Activated CD4-positive, CD25-positive, alpha-beta regulatory T cell treated with anti-CD3 and anti-CD28 coated beads, Interleukin-2, amount 50 U/mL, for 24 hours (primary cell): ENCODE measurements around the gene SLC25A26.
"Not testable (repeated sequence)": the region's sequence is repeated elsewhere in the genome, so short reads cannot be mapped to it uniquely, and the experiment has no call there.

Source experiments
- ATAC-seq, 2 donors: fragments of 150-1000 bp; cut with Tn5 transposase; one replicate each; pipeline ENCODE4 v1.10.0; 2021; ENCODE audit warnings: mild to moderate bottlenecking in 1 of 2, moderate library complexity in 1 of 2

Gene SLC25A26, protein sequence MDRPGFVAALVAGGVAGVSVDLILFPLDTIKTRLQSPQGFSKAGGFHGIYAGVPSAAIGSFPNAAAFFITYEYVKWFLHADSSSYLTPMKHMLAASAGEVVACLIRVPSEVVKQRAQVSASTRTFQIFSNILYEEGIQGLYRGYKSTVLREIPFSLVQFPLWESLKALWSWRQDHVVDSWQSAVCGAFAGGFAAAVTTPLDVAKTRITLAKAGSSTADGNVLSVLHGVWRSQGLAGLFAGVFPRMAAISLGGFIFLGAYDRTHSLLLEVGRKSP

DNA sequence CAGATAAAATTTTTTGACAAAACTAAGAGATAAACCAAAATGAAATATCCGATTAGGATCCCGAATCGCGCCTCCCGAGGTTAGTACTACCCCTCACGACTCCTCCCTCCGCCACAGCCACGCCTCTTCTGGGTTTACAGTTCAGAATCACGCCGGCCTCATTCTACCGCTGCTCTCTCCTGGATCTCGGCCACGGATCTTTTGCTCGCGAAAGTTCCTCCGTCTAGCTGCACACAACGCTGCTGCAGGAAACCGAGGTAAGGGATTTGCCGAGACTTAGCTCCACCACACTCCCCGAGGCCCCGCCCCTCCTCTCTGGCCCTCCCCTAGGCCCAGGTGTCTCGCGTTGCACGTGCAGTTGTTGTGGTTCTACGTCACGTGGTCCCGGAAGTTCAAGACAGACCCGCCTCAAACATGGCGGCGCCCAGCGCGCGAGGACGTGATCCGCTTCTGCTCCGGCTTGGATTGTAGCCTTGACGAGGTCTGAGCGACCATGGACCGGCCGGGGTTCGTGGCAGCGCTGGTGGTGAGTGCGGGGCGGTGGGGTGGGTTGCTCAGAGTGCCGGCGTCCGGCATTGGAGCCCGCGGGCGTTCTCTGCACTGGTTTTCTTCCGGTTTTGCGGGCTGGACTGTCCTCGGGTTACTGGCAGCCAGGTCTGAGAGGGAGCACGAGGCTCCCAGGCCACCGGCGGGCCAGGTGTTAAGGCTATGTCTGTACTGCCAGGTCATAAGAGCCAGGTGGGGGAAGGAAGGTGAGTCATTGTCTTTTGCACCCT is at the start of gene SLC25A26:
Gene SLC25A26 (plus strand): TSS at position 400 of the 776 bp plus-strand sequence. CDS start 94 bp downstream, at position 494.
- ATAC-seq = peak; percentile 92 to 93

DNA sequence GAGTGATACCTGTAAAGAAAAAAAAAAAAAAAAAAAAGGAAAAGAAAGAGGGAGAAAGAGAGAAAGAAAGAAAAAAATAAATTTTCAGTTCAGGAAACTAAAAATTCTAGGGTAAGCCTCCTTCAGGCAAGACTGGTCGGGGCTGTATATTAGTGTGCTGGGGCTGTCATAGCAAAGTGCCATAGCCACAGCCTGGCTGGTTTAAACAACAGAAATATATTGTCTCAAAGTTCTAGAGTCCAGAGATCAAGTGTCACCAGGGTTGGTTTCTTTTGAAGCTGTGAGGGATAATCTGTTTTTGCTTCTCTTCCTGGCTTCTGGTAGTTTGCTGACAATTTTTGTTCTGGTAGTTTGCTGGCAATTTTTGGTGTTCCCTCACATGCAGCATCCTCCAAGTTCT is 48.4 kb upstream of the SLC25A26 start:
- no peak for ATAC-seq

DNA sequence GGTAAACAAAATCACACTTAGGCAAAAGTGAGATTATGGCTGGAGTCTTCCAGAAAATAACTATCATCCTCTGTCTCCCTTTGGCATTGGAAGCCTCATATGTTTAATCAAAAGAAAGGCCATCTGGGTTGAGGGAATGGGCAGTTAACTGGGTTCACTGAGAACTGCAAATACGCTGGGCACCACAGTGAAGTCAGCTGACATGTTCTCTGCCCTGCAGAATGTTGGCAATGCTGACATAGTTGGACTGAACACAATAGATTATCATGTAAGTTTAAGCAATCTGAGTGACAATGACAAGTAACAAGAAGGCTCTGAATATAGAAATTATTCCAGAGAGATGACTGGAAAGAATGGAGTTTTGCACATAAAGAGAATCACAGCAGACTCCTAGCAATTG is 43.8 kb upstream of the SLC25A26 start:
- no peak for ATAC-seq

DNA sequence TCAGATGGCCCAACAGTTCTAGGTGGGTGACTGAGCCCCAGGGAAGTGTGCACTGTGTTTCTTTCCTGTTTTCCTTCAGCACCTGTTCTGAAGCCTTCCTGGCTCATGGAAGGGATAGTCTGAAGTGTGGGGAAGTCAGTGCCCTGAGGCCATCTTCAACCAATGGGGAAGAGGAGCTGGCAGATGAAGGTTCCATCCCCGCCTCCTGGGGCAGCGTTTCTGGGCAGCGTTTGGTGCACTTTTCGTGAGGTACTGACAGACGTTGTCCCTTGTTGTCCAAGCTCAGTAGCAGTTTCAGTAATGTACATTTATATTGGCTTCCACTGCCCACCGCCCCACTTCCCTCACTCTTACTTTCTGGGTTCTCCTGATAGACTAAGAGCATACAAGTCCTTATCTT is 42.6 kb upstream of the SLC25A26 start:
- no peak for ATAC-seq

DNA sequence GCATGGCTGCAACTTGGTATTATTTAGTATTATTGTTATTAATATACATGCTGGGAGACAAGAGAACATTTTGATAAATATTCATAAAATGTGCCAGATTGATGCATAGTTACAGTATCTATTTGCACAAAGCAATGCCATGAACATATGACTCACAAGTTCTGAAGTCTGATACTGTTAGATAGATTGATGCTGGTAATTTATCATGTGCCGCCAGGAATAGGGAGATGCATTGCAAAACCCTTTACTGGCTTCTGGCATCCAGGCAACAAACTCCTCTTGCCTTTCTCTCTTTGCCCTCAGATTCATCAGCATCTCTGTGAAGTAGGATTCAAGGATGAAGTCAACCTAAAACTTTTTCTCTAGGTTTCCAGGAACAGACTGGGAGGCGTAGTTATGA is 41.0 kb upstream of the SLC25A26 start:
- no peak for ATAC-seq

DNA sequence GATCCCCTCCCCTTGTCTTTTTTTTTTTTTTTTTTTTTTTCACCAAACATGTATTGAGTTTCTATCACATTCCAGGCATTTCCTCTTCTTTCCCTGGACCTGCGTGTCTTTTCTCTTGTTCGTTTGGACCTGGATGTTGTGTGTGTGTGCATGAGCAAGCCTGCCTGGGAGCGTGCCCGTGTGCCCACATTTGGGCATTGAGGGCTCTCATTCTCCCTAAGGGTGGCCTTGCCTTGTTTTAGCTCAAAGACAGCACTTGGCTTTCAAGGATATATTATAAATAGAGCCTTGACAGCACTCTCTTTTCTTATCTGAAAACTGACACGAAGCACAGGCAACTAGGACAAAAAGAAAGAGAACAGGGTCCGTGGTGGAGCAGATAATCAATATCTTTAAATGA is 39.0 kb upstream of the SLC25A26 start:
- ATAC-seq = no peak

DNA sequence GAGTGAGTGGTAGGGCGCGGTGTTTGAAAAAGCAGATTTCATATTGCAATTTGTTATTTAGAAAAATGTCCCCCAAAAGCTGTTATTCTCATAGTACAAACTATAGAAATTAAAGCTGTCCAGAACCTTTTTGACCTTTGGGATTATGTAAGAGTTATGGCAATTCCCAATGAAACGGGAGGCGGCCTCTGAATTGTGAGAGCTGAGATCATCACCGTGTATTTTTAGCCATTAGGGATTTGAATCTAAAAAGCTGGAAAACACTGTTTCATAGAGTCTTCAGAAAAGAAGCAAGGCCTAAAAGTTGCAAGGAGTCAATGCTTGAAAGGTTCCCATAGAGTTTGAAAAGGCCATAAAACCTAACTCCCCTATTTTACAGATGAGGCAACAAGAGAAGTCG is 38.6 kb upstream of the SLC25A26 start:
- ATAC-seq = no peak

DNA sequence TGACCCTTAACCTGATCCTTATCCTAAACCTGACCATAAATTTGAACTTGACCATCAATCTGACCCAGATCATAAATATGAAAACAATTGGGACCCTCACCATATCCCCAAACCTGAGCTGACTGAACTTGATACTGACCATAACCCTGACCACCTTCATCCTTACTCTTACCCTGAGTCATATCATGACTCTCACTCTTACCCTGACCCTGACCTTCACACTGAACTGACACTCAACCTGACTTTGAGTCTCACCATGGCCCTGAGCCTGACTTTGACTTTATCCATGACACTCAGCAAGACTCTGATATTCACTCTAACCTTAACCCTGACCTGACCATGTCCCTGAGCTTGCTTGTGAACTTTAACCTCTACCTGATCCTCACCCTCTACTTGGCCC is 34.3 kb upstream of the SLC25A26 start:
- no peak for ATAC-seq

DNA sequence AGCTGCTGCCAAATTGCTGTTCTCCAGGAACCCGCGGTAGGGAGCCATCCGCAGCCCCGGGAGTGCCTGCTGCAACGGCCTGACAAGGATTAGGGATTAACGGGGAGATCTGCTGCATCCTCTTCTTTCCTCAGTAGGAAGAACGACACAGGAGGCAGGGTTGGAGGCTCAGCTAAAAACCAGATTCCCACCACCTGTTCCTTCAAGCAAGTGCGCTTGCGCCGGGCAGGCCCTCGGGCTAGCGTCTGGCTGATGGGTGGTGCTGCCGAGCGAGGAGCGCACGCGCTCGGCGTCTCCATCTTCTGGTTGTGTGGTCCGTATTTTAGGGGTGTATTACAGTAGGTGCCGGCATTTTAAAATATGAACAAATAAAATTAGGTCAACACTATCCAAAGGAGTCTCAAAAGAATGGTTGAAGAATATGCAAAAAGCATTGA is 25.4 kb upstream of the SLC25A26 start:
- no peak for ATAC-seq

DNA sequence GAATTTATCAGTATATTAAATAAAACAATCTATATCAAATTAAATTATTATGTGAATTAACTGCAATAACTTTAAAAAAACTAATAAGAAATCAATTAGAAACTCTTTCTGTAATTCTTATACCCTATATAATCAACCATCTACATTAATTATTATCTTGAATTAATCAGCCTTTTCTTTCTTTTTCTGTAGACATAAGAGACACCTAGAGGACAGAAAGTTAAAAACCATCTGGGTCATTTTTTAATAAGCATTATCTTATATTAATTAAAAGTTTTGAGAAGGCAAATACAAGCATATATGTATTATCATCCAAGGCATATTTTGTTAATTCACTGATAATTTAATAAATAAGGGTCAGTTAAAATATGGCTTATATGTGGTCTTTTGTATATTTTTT is 24.2 kb upstream of the SLC25A26 start:
- ATAC-seq = no peak

DNA sequence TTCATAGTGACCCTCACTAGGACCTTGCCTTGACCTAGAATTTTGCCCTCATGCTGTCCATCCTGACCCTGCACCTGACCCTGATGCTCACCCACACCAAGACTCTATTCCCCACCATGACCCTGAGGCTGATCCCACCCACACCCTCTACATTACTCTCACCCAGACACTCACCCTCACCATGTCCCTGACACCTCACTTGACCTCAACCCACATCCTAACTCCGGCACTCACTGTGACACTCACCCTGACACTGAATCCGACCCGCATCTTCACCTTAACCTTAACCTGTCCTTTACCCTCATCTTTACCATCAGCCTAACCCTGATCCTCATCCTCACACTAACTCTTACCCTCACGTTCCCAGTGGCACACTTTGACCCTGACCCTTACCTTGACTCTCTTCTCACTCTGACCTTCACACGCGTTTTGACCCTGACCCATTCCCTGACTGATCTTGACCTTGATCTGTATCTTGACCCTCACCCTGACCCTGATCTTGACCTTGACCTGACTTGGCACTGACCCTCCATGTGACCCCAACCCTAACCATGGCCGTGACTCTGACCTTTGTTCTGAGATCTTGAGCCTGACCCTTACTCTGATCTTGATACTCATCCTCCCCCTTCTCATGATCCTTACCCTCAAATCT is 22.2 kb upstream of the SLC25A26 start:
- ATAC-seq = peak in 1 of 2 donors; percentile 17

DNA sequence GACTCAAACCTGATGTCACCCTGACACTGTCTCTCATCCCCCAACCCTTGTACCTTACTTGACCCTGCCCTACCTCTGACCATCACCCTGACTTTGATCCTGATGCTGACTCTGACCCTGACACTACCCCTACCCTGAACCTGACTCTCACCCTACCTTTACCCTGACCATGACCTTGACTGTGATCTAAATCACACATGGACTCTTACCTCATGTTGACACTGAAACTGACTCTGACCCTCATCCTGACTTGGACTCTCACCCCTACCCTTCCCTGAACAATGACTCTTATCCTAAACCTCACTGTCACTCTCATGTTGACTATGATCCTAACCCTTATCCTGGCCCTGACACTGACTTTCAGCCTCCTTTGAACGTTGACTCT is 21.7 kb upstream of the SLC25A26 start:
- no peak for ATAC-seq

DNA sequence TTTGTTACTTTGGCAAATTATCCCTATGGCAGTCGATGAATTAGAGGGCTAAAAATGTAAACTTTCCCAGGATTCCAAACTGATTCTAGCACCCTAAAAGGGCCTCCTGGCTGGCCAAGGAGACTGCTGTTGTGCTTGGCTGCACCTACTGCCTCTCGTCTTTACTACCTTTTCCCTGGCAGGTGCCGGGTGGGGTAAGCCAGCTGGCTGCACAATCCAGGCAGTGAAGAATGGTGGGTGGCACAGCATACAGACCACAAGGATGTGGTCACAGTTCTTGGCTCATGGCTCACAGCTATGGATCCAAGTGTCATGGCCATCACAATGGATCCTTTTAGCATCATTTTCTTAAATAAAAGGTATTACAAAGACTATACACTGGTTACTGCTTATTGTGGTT is 20.7 kb upstream of the SLC25A26 start:
- no peak for ATAC-seq

DNA sequence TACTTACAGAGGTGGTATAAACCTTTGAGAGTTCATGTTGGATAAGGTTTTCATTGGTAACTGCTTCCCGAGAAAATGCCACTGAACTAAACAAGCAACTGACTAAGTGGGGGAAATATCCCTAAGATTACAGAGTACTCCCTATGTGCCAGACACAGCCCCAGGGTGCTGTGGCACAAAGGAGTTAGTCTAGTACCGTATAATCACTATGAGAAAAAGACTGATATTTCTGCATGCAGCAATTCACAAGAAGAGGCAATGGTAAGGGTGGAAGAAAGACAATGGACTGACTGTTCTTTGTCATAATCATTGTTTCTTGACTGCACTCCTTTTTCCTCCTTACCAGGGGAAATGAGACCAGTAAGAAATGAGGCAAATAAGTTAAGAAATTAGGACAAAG is 20.0 kb upstream of the SLC25A26 start:
- ATAC-seq = no peak

DNA sequence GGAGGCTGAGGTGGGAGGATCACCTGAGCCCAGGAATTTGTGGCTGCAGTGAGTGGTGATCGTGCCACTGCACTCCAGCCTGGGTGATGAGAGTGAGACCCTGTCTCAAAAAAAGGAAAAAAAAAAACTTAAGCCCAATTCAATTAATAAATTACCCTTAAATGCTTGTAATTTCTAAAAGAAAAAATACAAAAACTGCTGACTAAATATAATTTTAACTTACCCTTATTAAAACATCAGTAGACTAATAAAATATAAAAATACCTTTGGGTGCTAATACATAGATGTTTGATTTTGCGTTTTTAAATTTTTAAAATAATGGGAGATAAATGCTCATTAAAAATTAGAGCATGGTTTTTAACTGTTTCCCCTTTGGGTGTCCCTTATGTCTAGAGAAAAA is 17.5 kb upstream of the SLC25A26 start:
- no peak for ATAC-seq

DNA sequence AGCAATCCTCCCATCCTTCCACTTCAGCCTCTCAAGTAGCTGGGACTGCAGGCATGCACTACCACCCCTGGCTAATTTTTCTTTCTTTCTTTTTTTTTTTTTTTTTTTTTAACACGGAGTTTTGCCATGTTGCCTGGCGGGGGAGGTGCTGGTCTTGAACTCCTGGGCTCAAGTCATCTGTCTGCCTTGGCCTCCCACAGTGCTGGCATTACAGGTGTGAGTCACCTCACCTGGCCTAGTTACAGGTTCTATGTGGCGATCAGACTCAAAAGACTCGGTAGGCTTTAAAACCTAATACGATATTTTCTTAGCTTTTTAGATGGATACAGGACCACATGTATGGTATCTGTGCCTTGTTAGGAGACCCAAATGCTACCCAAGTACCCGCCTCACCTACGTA is 14.0 kb upstream of the SLC25A26 start:
- ATAC-seq = no peak

DNA sequence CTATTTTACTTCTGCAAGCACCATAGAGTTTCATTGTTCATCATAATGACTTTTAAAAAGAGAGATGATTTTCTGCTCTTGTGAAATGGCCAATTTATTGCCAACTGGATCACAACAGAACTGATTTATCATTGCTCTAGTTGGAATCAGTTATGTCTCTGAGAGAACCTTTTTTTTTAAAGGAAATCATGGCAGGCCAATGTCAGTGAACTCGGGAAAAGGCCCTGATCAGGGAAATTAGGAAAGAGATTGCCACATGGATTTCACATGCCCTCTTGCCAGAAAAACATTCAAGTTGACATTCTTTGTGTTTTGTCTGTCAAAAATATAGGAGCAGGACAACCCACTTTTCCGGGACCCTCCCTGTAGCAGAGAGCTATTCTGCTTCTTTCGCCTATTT is 12.6 kb upstream of the SLC25A26 start:
- ATAC-seq = no peak

DNA sequence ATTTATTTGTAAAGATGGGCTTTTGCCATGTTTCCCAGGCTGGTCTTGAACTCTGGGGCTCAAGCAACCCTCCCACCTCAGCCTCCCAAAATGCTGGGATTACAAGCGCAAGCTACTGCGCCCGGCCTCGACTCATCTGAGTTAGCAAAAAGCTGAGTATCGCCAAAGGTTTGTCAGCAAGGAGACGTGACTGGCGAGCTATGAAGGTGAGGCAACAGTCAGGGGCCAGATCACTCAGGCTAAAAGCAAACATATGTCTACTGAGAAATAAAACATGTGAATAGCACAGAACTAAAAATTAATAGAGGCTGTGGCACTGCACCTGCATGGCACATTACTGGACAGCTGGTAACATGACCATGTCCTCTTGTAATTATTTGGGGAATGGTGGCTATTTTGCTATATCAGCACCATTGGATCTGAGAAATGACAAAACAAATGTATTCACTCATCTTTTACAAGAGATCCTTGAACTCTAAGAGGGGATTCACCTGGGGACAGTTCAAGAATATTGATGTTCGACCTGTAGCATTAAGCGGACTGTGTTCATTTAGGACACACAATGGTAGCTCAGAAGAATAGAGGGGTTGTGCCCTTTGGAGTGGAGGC is 10.0 kb upstream of the SLC25A26 start:
- no peak for ATAC-seq

DNA sequence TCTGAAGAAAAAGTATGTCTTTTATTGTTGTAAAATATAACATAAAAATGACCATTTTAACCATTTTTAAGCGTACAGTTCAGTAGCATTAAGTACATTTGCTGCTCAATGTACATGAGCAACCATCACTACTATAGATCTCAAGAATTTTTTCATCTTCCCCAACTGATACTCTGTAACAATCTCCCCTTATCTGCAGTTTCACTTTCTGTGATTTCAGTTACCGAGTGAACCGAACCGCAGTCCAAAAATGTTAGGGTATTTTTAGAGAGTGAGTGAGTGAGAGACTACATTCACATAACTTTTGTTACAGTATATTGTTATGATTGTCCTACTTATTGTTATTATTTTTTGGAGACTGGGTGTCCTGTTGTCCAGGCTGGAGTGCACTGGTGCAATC is 9.0 kb upstream of the SLC25A26 start:
- peak; percentile 69 to 74 for ATAC-seq

DNA sequence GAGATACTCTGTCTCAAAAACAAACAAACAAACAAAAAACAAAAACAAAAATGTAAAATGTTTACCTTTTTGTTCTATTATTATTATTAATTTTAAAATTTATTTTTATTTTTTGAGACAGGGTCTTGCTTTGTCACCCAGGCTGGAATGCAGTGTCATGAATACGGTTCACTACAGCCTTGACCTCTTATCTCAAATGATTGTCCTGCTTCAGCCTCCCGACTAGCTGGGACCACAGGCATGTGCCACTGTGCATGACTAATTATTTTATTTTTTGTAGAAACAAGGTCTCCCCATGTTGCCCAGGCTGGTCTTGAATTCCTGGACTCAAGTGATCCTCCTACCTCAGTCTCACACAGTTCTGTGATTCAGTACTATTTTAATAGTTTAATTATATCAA is 5.7 kb upstream of the SLC25A26 start:
- no peak for ATAC-seq

DNA sequence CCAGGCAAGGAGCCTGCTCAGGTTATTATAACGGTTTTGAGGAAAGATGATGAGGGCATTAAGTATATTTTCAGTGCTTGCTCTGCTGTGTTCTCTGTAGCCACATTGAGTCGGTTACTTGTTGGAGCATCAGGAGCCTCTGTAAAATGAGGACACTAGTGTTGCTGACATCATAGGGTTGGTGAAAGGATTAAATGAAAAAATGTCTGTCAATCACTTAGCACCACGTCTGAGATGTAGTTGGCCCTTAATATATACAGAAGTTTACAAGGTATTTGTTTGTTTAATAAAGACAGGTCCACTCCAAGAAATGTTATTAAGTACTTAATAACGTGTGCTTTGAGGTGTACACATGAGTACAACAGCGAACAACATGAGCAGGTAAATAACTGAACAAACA is 735 bp upstream of the SLC25A26 start:
- ATAC-seq = no peak

DNA sequence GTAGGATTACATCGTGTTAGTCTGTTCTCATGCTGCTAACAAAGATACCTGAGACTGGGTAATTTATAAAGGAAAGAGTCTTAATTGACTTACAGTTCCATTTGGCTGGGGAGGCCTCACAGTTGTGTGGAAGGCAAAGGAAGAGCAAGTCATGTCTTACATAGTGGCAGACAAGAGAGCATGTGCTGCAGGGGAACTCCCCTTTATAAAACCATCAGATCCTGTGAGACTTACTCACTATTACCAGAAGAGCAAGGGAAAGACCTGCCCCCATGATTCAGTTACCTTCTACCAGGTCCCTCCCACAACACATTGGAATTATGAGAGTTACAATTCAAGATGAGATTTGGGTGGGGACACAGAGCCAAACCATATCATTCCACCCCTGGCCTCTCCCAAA is 3.4 kb downstream of the SLC25A26 start:
- peak; percentile 61 to 67 for ATAC-seq

DNA sequence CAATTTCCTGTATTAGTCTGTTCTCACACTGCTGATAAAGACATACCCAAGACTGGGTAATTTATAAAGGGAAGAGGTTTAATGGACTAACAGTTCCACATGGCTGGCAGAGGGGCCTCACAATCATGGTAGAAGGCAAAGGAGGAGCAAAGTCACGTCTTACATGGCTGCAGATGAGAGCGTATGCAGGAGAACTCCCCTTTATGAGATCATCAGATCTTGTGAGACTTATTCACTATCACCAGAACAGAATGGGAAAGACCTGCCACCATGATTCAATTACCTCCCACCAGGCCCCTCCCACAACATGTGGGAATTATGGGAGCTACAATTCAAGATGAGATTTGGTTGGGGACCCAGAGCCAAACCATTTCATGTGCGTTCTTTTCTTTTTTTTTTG is 5.3 kb downstream of the SLC25A26 start:
- not testable (repeated sequence) for ATAC-seq

DNA sequence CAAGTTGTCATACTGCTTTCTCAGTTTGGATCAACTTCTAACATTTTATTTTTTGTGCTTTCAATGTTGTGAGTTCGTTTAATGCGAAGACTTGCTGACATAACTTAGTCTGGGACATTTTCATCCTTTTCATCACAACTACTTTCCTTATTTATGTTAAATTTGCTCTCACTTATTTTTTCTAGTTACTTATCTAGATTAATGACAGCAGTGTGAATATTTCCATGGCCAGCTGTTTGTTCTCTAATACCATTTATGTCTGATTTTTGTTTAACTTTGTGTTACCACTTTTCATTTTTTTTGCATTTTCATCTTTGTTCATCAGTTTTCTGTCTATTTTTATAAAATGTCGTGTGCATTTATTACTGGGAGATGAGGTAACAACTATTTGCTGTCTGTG is 6.2 kb downstream of the SLC25A26 start:
- no peak for ATAC-seq
